ENCODE measurements around the gene AAR2.

- no peak for TF ChIP-seq CTCF (IDR thresholded peaks at IDR 0.05)
- TF ChIP-seq REST (IDR thresholded peaks at IDR 0.05; ENCODE audit: insufficient read depth in 1 of 2, low read depth in 2 of 2, low read length in 1 of 2), result no peak
- TF ChIP-seq POLR2AphosphoS5 (IDR thresholded peaks at IDR 0.05; ENCODE audit: low read depth, low read length), result no peak
Observed at GRCh38 chr20:36231331-36231730, 4.9 kb upstream of the AAR2 start.

Data from Panc1 (cell line).